HG02970 (cell line): Measurements from ENCODE around the gene IRF3.
A peak's percentile ranks its signal among the peaks of the same experiment; 100 is the strongest.

ENCODE experiments used
- ATAC-seq: cut with Tn5 transposase; IDR thresholded peaks from one replicate; pipeline ENCODE4 v1.9.1; 2021; ENCODE audit warnings: mild to moderate bottlenecking, moderate library complexity, moderate number of reproducible peaks; ENCODE audit not compliant: unreplicated experiment, low FRiP score

Gene IRF3

GRCh38 chr19:49676136-49676783 lies 10.6 kb upstream of the IRF3 start:
- ATAC-seq = peak; percentile 21

GRCh38 chr19:49672131-49672919 lies 6.7 kb upstream of the IRF3 start:
- ATAC-seq = no peak

GRCh38 chr19:49669516-49669915 lies 3.9 kb upstream of the IRF3 start:
- no peak for ATAC-seq

GRCh38 chr19:49667473-49667872 lies 1.8 kb upstream of the IRF3 start:
- ATAC-seq = no peak

GRCh38 chr19:49666120-49666444 lies 425 bp upstream of the IRF3 start:
- ATAC-seq = no peak

GRCh38 chr19:49665036-49665350 lies 664 bp downstream of the IRF3 start:
- ATAC-seq = no peak

- ATAC-seq = peak; percentile 37
These were observed 1.3 kb downstream of the IRF3 start for GRCh38 chr19:49664171-49665035.

- ATAC-seq = no peak
These were observed 2.4 kb downstream of the IRF3 start for GRCh38 chr19:49663224-49663623.

- ATAC-seq = no peak
These were observed 3.6 kb downstream of the IRF3 start for GRCh38 chr19:49662011-49662410.

- no peak for ATAC-seq
These were observed 5.2 kb downstream of the IRF3 start for GRCh38 chr19:49660338-49660961.

- no peak for ATAC-seq
These were observed 6.9 kb downstream of the IRF3 start for GRCh38 chr19:49658566-49659442.

GRCh38 chr19:49658139-49658517 lies 7.5 kb downstream of the IRF3 start:
- no peak for ATAC-seq

- no peak for ATAC-seq
These were observed 8.0 kb downstream of the IRF3 start for GRCh38 chr19:49657493-49658138.

- no peak for ATAC-seq
These were observed 9.1 kb downstream of the IRF3 start for GRCh38 chr19:49656456-49657109.

- ATAC-seq = no peak
These were observed 9.8 kb downstream of the IRF3 start for GRCh38 chr19:49655570-49656455.

- no peak for ATAC-seq
These were observed 11.1 kb downstream of the IRF3 start for GRCh38 chr19:49654581-49654980.

- no peak for ATAC-seq
These were observed 12.2 kb downstream of the IRF3 start for GRCh38 chr19:49653466-49653806.
